Mesenchymal stem cell (in vitro differentiated cells and primary cell): ENCODE results near the gene EML5.
"Not testable (repeated sequence)": the region's sequence is repeated elsewhere in the genome, so short reads cannot be mapped to it uniquely, and the experiment has no call there.

ENCODE experiments used
- DNase-seq: peaks from one replicate; pipeline ENCODE4 v3.0.0-alpha.2; 2013
- H2AFZ ChIP-seq: one replicate; pipeline ENCODE4 v1.6.1; 2013; ENCODE audit warnings: low read depth, mild to moderate bottlenecking, control low read depth, inconsistent platforms, low read length, moderate library complexity
- H2AK5ac ChIP-seq: 2 replicates; pipeline ENCODE4 v1.6.1; 2013; ENCODE audit warnings: low read length, moderate library complexity, mild to moderate bottlenecking, inconsistent platforms; ENCODE audit not compliant: severe bottlenecking
- H2BK120ac ChIP-seq: one replicate; pipeline ENCODE4 v1.6.1; 2013; ENCODE audit warnings: low read depth, mild to moderate bottlenecking, inconsistent platforms, low read length, moderate library complexity
- H2BK12ac ChIP-seq, 2 experiments: one replicate each; pipeline ENCODE4 v1.6.1; 2013; ENCODE audit warnings: inconsistent platforms in 2 of 2, low read length in 2 of 2, mild to moderate bottlenecking in 2 of 2, moderate library complexity in 2 of 2, control low read depth in 1 of 2
- H2BK15ac ChIP-seq: one replicate; pipeline ENCODE4 v1.6.1; 2013; ENCODE audit warnings: mild to moderate bottlenecking, low read depth, inconsistent platforms; ENCODE audit not compliant: poor library complexity, severe bottlenecking
- H2BK5ac ChIP-seq: 2 replicates; pipeline ENCODE4 v1.6.1; 2013; ENCODE audit warnings: low read depth, mild to moderate bottlenecking, low read length, control low read depth, inconsistent platforms; ENCODE audit not compliant: poor library complexity, severe bottlenecking
- H3K14ac ChIP-seq, 2 experiments: one replicate each; pipeline ENCODE4 v1.6.1; 2013; ENCODE audit warnings: inconsistent platforms in 2 of 2, low read length in 2 of 2, control low read depth in 1 of 2, mild to moderate bottlenecking in 1 of 2, moderate library complexity in 1 of 2
- H3K18ac ChIP-seq, 2 experiments: one replicate each; pipeline ENCODE4 v1.6.1; 2013; ENCODE audit warnings: inconsistent platforms in 2 of 2, low read length in 2 of 2, control low read depth in 1 of 2, low read depth in 1 of 2, mild to moderate bottlenecking in 1 of 2
- H3K23ac ChIP-seq, 2 experiments: one replicate each; pipeline ENCODE4 v1.6.1; 2013; ENCODE audit warnings: inconsistent platforms in 2 of 2, low read length in 2 of 2, mild to moderate bottlenecking in 2 of 2, moderate library complexity in 2 of 2, control low read depth in 1 of 2
- H3K27ac ChIP-seq: 2 replicates; pipeline ENCODE4 v1.5.1; 2013; ENCODE audit warnings: mild to moderate bottlenecking, moderate library complexity, low read length, control low read depth, inconsistent platforms; ENCODE audit not compliant: poor library complexity, severe bottlenecking
- H3K27me3 ChIP-seq, 2 experiments: 2 replicates each; pipeline versions ENCODE4 v1.6.1 to v1.7.0; 2013; ENCODE audit warnings: low read length in 2 of 2, mild to moderate bottlenecking in 2 of 2, moderate library complexity in 2 of 2, control low read depth in 1 of 2, inconsistent platforms in 1 of 2; ENCODE audit not compliant: control insufficient read depth in 1 of 2, insufficient read depth in 1 of 2
- H3K36me3 ChIP-seq, 2 experiments: 2 replicates each; pipeline versions ENCODE4 v1.6.1 to v1.7.0; 2013; ENCODE audit warnings: low read length in 2 of 2, control low read depth in 1 of 2, inconsistent platforms in 1 of 2, low read depth in 1 of 2, mild to moderate bottlenecking in 1 of 2; ENCODE audit not compliant: insufficient read depth in 2 of 2, control insufficient read depth in 1 of 2
- H3K4ac ChIP-seq, 2 experiments: one replicate each; pipeline ENCODE4 v1.6.1; 2013; ENCODE audit warnings: inconsistent platforms in 2 of 2, low read length in 2 of 2, mild to moderate bottlenecking in 2 of 2, moderate library complexity in 2 of 2, control low read depth in 1 of 2, low read depth in 1 of 2
- H3K4me1 ChIP-seq: 2 replicates; pipeline ENCODE4 v1.6.1; 2013; ENCODE audit warnings: low read depth, low read length, control low read depth; ENCODE audit not compliant: control insufficient read depth, insufficient read depth
- H3K4me2 ChIP-seq: 2 replicates; pipeline ENCODE4 v1.6.1; 2013; ENCODE audit warnings: low read length, mild to moderate bottlenecking, inconsistent platforms; ENCODE audit not compliant: poor library complexity, severe bottlenecking
- H3K4me3 ChIP-seq, 2 experiments: 2 replicates each; pipeline versions ENCODE4 v1.5.1 to v1.7.0; 2013; ENCODE audit warnings: low read length in 2 of 2, mild to moderate bottlenecking in 2 of 2, control low read depth in 1 of 2, low read depth in 1 of 2; ENCODE audit not compliant: insufficient read depth in 1 of 2
- H3K79me1 ChIP-seq: replicated peaks from 2 replicates; pipeline ENCODE4 v1.6.1; 2013; ENCODE audit warnings: mild to moderate bottlenecking, control low read depth, low read length, inconsistent platforms; ENCODE audit not compliant: poor library complexity, severe bottlenecking
- H3K9ac ChIP-seq: 2 replicates; pipeline ENCODE4 v1.7.0; 2013; ENCODE audit warnings: mild to moderate bottlenecking, low read length, moderate library complexity
- H3K9me3 ChIP-seq: 2 replicates; pipeline ENCODE4 v1.7.0; 2013; ENCODE audit warnings: mild to moderate bottlenecking, low read length; ENCODE audit not compliant: control insufficient read depth
- H4K8ac ChIP-seq: one replicate; pipeline ENCODE4 v1.6.1; 2013; ENCODE audit warnings: inconsistent platforms, mild to moderate bottlenecking, low read length, moderate library complexity
- H4K91ac ChIP-seq: one replicate; pipeline ENCODE4 v1.6.1; 2013; ENCODE audit warnings: mild to moderate bottlenecking, low read length, inconsistent platforms
- WGBS: methylation state at CpG from one replicate; pipeline ENCODE4 v1.1.7; 2013; ENCODE audit warnings: mixed read lengths; 5-methylcytosine and 5-hydroxymethylcytosine counted together

Gene EML5

GRCh38 chr14:88791252-88791621 is 1.5 kb downstream of the EML5 start:
- Histone ChIP-seq H2AFZ (no peak overlapping the region), H2BK5ac (no peak overlapping the region), H2BK15ac (no peak overlapping the region), H3K4me2 (no peak overlapping the region), H3K14ac (no peak overlapping the region), H3K18ac (no peak overlapping the region), H2AK5ac (no peak overlapping the region), H3K9me3 (no peaks in the 10 kb centered on the region), H2BK12ac (no peak overlapping the region), H3K36me3 (no peaks in the 10 kb centered on the region), H3K4me3 (no peak overlapping the region), H3K4me1 (peaks cover 9% of the 10 kb centered on the region), H3K9ac (no peak overlapping the region), H3K23ac (no peak overlapping the region), H4K91ac (no peak overlapping the region), H3K27ac (no peak overlapping the region), H3K27me3 (peaks cover 18 to 42% of the 10 kb centered on the region in 2 experiments), H3K79me1 (no peaks in the 10 kb centered on the region), H4K8ac (no peak overlapping the region), H3K4ac (no peak overlapping the region), H2BK120ac (no peak overlapping the region)
- no peak for DNase-seq
- WGBS, result 40% methylated on average over 1 of the region's 3 CpGs

GRCh38 chr14:88790501-88791251 is 2.1 kb downstream of the EML5 start:
- no peak overlapping the region for H2AK5ac ChIP-seq
- no peak overlapping the region for H3K23ac ChIP-seq
- no peak overlapping the region for H3K9ac ChIP-seq
- no peaks in the 10 kb centered on the region for H3K9me3 ChIP-seq
- H2BK15ac ChIP-seq, result no peak overlapping the region
- H3K14ac ChIP-seq, result no peak overlapping the region
- H3K4ac ChIP-seq, result no peak overlapping the region
- no peak overlapping the region for H2BK120ac ChIP-seq
- no peaks in the 10 kb centered on the region for H3K79me1 ChIP-seq
- no peak overlapping the region for H2BK5ac ChIP-seq
- H3K4me3 ChIP-seq, result no peak overlapping the region
- no peak overlapping the region for H3K27ac ChIP-seq
- WGBS, result 96% methylated on average over 5 of the region's 5 CpGs
- H4K8ac ChIP-seq, result no peak overlapping the region
- H3K36me3 ChIP-seq, result no peaks in the 10 kb centered on the region
- H3K4me2 ChIP-seq, result no peak overlapping the region
- no peak for DNase-seq
- no peak overlapping the region for H4K91ac ChIP-seq
- no peak overlapping the region for H3K18ac ChIP-seq
- H3K4me1 ChIP-seq, result peaks cover 9% of the 10 kb centered on the region
- no peak overlapping the region for H2AFZ ChIP-seq
- no peak overlapping the region for H2BK12ac ChIP-seq
- peaks cover 21 to 45% of the 10 kb centered on the region in 2 experiments for H3K27me3 ChIP-seq

- H3K27ac ChIP-seq, H3K4me3 ChIP-seq, H3K18ac ChIP-seq, H3K4me1 ChIP-seq, H2BK120ac ChIP-seq, H3K14ac ChIP-seq, H3K4ac ChIP-seq, H4K8ac ChIP-seq, H4K91ac ChIP-seq, H3K36me3 ChIP-seq, H3K23ac ChIP-seq, H3K4me2 ChIP-seq, H2BK12ac ChIP-seq, H2AK5ac ChIP-seq, H2BK15ac ChIP-seq, H3K79me1 ChIP-seq, H2AFZ ChIP-seq, DNase-seq, H3K9me3 ChIP-seq, H3K9ac ChIP-seq, H2BK5ac ChIP-seq: not testable (repeated sequence)
- peaks cover 23 to 45% of the 10 kb centered on the region in 2 experiments for H3K27me3 ChIP-seq
Observed at GRCh38 chr14:88789573-88789972, 3.2 kb downstream of the EML5 start.

GRCh38 chr14:88786715-88787114 is 6.0 kb downstream of the EML5 start:
- peaks cover 15 to 32% of the 10 kb centered on the region in 2 experiments for H3K27me3 ChIP-seq
- H2AK5ac ChIP-seq, result no peak overlapping the region
- H2BK12ac ChIP-seq, result no peak overlapping the region
- no peak overlapping the region for H3K14ac ChIP-seq
- H3K4ac ChIP-seq, result no peak overlapping the region
- H3K18ac ChIP-seq, result no peak overlapping the region
- WGBS, result 89% methylated on average over 4 of the region's 4 CpGs
- no peak overlapping the region for H4K91ac ChIP-seq
- no peak for DNase-seq
- H2BK15ac ChIP-seq, result no peak overlapping the region
- H3K27ac ChIP-seq, result no peak overlapping the region
- H3K79me1 ChIP-seq, result no peaks in the 10 kb centered on the region
- H3K9me3 ChIP-seq, result no peaks in the 10 kb centered on the region
- no peak overlapping the region for H3K4me3 ChIP-seq
- H3K36me3 ChIP-seq, result no peaks in the 10 kb centered on the region
- H3K23ac ChIP-seq, result no peak overlapping the region
- H3K4me2 ChIP-seq, result no peak overlapping the region
- H2BK120ac ChIP-seq, result no peak overlapping the region
- no peak overlapping the region for H3K9ac ChIP-seq
- no peaks in the 10 kb centered on the region for H3K4me1 ChIP-seq
- H2AFZ ChIP-seq, result no peak overlapping the region
- H4K8ac ChIP-seq, result no peak overlapping the region
- no peak overlapping the region for H2BK5ac ChIP-seq
